Panc1 (cell line): ENCODE measurements around the gene MORN1. TPM values are rescaled to one million over a fixed set of nuclear protein-coding genes. Genes with fewer than 3 reads are reported as not detected.

ENCODE experiments used
- ATAC-seq: fragments of 200-7000 bp; cut with Tn5 transposase; 2 replicates; pipeline ENCODE4 v1.9.1; 2020; ENCODE audit warnings: mild to moderate bottlenecking, moderate library complexity
- BruUV-seq: library from RNA; stranded (reverse); fragments of 400-500 nt; replicated peaks from 2 replicates; lab custom pipeline; 2021; lab: Mats Ljungman, UMichigan
- CTCF ChIA-PET: fragments of 300-600 bp; sonication (Branson Sonifier 250); formaldehyde crosslinking; loops from one replicate; lab custom pipeline; 2022; ENCODE audit warnings: antibody characterized with exemption; lab: Charles Lee
- POLR2A ChIA-PET: fragments of 300-600 bp; sonication (Branson Sonifier 250); formaldehyde crosslinking; loops from one replicate; lab custom pipeline; 2022; ENCODE audit warnings: antibody characterized with exemption; lab: Charles Lee
- DNase-seq: peaks from one replicate; pipeline ENCODE4 v3.0.0-alpha.2; 2010; ENCODE audit warnings: low read depth, low spot score
- H3K27ac ChIP-seq: 2 replicates; pipeline ENCODE4 v1.5.1; 2011; ENCODE audit warnings: mild to moderate bottlenecking, low read length, inconsistent platforms
- H3K27me3 ChIP-seq: fragments of 200-500 bp; sonication (Bioruptor generic); 2 replicates; pipeline ENCODE4 v1.6.0; 2014; ENCODE audit warnings: low read length, inconsistent platforms; ENCODE audit not compliant: control insufficient read depth, insufficient read depth
- H3K36me3 ChIP-seq: fragments of 200-500 bp; sonication (Bioruptor generic); 2 replicates; pipeline ENCODE4 v1.5.1; 2014; ENCODE audit warnings: inconsistent platforms, mild to moderate bottlenecking, low read length, moderate library complexity; ENCODE audit not compliant: control insufficient read depth, insufficient read depth
- H3K4me1 ChIP-seq: 2 replicates; pipeline ENCODE4 v1.5.1; 2011; ENCODE audit warnings: inconsistent platforms, mild to moderate bottlenecking, low read length, moderate library complexity; ENCODE audit not compliant: control insufficient read depth, insufficient read depth
- H3K4me3 ChIP-seq, 2 experiments: 2 replicates each; pipeline ENCODE4 v1.5.1; 2011 to 2012; ENCODE audit warnings: low read depth in 2 of 2, low read length in 2 of 2, mild to moderate bottlenecking in 2 of 2, inconsistent platforms in 1 of 2, moderate library complexity in 1 of 2
- H3K9me3 ChIP-seq: fragments of 200-500 bp; sonication (Bioruptor generic); 2 replicates; pipeline ENCODE4 v1.5.1; 2014; ENCODE audit warnings: low read depth, mild to moderate bottlenecking, inconsistent platforms, low read length, moderate library complexity; ENCODE audit not compliant: control insufficient read depth, insufficient read depth
- POLR2AphosphoS5 ChIP-seq: IDR thresholded peaks from 2 replicates; pipeline ENCODE4 v1.6.1; 2012; ENCODE audit warnings: mild to moderate bottlenecking, low read depth, low read length, moderate library complexity
- SIN3A ChIP-seq: IDR thresholded peaks from 2 replicates; pipeline ENCODE4 v1.6.1; 2012; ENCODE audit warnings: low read depth, mild to moderate bottlenecking, low read length, moderate library complexity, borderline replicate concordance; ENCODE audit not compliant: insufficient read depth
- TCF7L2 ChIP-seq: IDR thresholded peaks from 2 replicates; pipeline ENCODE4 v1.6.1; 2011; ENCODE audit warnings: mild to moderate bottlenecking, low read depth, low read length, inconsistent platforms
- in situ Hi-C: cut with HindIII; loops from 2 replicates; pipeline ENCODE4 v1.10.0; 2016; ENCODE audit warnings: low sequenced_read_pairs, low pct_unique_long_range_greater_than_20kb
- intact Hi-C: fragments of 100-400 bp; cut with micrococcal nuclease; formaldehyde crosslinking; loops from one replicate; pipeline ENCODE4 v1.10.0; 2022; ENCODE audit not compliant: unreplicated experiment
- total RNA-seq: library from RNA; stranded (reverse); gene quantifications from one replicate; pipeline ENCODE4 v1.2.1, GENCODE V29; 2021; ENCODE audit not compliant: unreplicated experiment
- TF ChIP-seq, protein P1 (sequence below), 2 experiments: IDR thresholded peaks; 2 replicates each; pipeline ENCODE4 v1.6.1; 2011 to 2012; ENCODE audit warnings: low read depth in 2 of 2, control low read depth in 1 of 2, low read length in 1 of 2, mild to moderate bottlenecking in 1 of 2, moderate library complexity in 1 of 2; ENCODE audit not compliant: insufficient read depth in 1 of 2
- TF ChIP-seq, protein P2 (sequence below): fragments of 450-650 bp; IDR thresholded peaks from 2 replicates; pipeline ENCODE4 v1.5.1; 2017; ENCODE audit warnings: mild to moderate bottlenecking

The MORN1 gene
- total RNA-seq, 1 experiment from 2014 or later: 21.3 TPM

DNA sequence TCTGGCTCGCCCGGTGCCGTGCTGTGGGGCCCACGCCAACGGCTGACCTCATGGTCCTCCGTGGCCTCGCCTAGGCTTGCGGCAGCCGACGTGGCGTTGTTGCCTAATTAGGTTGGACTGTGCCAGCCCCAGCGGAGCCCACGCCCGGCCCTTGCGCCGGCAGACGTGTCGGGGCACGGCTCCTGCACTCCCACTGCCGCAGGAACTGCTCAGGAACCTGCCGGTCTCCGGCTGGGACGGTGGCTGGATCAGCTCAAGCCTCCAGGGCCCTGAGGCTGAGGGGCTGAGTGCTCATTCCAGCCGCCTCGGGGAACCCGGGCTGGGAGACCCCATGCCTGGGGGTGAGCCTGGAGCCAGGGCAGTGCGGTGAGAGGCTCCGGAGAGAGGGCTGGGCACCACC is 37.1 kb upstream of the MORN1 start:
- ATAC-seq: no peak
- in situ Hi-C loops: no loop called here
- no TSS peak for BruUV-seq
- CTCF ChIA-PET: no interaction called here
- H3K27ac ChIP-seq: no peak overlapping the region
- POLR2A ChIA-PET: no interaction called here
- H3K4me1 ChIP-seq: peaks cover 3% of the 10 kb centered on the region; the same call in 1 of the 2 replicates
- H3K9me3 ChIP-seq: no peaks in the 10 kb centered on the region
- no peaks in the 10 kb centered on the region for H3K27me3 ChIP-seq
- no peak overlapping the region for H3K4me3 ChIP-seq
- TF ChIP-seq TCF7L2: no peak
- TF ChIP-seq, protein P1, sequence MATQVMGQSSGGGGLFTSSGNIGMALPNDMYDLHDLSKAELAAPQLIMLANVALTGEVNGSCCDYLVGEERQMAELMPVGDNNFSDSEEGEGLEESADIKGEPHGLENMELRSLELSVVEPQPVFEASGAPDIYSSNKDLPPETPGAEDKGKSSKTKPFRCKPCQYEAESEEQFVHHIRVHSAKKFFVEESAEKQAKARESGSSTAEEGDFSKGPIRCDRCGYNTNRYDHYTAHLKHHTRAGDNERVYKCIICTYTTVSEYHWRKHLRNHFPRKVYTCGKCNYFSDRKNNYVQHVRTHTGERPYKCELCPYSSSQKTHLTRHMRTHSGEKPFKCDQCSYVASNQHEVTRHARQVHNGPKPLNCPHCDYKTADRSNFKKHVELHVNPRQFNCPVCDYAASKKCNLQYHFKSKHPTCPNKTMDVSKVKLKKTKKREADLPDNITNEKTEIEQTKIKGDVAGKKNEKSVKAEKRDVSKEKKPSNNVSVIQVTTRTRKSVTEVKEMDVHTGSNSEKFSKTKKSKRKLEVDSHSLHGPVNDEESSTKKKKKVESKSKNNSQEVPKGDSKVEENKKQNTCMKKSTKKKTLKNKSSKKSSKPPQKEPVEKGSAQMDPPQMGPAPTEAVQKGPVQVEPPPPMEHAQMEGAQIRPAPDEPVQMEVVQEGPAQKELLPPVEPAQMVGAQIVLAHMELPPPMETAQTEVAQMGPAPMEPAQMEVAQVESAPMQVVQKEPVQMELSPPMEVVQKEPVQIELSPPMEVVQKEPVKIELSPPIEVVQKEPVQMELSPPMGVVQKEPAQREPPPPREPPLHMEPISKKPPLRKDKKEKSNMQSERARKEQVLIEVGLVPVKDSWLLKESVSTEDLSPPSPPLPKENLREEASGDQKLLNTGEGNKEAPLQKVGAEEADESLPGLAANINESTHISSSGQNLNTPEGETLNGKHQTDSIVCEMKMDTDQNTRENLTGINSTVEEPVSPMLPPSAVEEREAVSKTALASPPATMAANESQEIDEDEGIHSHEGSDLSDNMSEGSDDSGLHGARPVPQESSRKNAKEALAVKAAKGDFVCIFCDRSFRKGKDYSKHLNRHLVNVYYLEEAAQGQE (IDR thresholded peaks at IDR 0.05; ENCODE audit: insufficient read depth in 1 of 2, low read depth in 2 of 2, low read length in 1 of 2): no peak
- no peak for TF ChIP-seq SIN3A
- TF ChIP-seq, protein P2, sequence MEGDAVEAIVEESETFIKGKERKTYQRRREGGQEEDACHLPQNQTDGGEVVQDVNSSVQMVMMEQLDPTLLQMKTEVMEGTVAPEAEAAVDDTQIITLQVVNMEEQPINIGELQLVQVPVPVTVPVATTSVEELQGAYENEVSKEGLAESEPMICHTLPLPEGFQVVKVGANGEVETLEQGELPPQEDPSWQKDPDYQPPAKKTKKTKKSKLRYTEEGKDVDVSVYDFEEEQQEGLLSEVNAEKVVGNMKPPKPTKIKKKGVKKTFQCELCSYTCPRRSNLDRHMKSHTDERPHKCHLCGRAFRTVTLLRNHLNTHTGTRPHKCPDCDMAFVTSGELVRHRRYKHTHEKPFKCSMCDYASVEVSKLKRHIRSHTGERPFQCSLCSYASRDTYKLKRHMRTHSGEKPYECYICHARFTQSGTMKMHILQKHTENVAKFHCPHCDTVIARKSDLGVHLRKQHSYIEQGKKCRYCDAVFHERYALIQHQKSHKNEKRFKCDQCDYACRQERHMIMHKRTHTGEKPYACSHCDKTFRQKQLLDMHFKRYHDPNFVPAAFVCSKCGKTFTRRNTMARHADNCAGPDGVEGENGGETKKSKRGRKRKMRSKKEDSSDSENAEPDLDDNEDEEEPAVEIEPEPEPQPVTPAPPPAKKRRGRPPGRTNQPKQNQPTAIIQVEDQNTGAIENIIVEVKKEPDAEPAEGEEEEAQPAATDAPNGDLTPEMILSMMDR: no peak
- TF ChIP-seq POLR2AphosphoS5: no peak
- intact Hi-C loops: no loop called here
- no peak for DNase-seq
- H3K36me3 ChIP-seq: no peaks in the 10 kb centered on the region

DNA sequence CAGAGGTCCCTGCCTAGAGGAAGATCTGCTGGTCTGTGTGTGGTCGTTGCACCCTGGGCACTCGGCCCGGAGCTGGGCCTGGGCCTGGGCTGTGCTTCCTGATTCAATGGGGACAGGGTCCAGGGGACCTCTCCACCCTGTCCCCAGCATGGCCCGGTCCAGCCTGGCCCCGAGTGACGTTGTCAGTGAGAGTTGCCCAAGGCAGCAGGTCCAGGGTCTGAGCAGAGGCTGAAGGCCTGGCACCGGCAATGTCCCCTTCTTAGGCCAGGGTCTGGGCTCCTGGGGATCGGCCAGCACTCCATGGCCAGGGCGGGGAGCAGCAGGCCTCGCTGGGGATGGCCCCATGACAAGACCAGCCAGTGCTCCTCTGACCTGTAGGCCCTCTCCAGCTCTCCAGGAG is 36.6 kb upstream of the MORN1 start:
- no TSS peak for BruUV-seq
- DNase-seq (no peak), ATAC-seq (no peak)
- intact Hi-C loops (no loop called here), in situ Hi-C loops (no loop called here)
- ChIA-PET POLR2A (no interaction called here), CTCF (no interaction called here)
- TF ChIP-seq, protein P2: no peak
- TF ChIP-seq TCF7L2: no peak
- TF ChIP-seq, protein P1 (IDR thresholded peaks at IDR 0.05; ENCODE audit: insufficient read depth in 1 of 2, low read depth in 2 of 2, low read length in 1 of 2): no peak
- TF ChIP-seq SIN3A: no peak
- no peak for TF ChIP-seq POLR2AphosphoS5
- Histone ChIP-seq H3K27ac (no peak overlapping the region), H3K4me1 (peaks cover 3% of the 10 kb centered on the region; the same call in 1 of the 2 replicates), H3K27me3 (no peaks in the 10 kb centered on the region), H3K4me3 (no peak overlapping the region), H3K36me3 (no peaks in the 10 kb centered on the region), H3K9me3 (no peaks in the 10 kb centered on the region; the same call in 1 of the 2 replicates)
